ENCODE data around the gene TSC22D3.

Gene TSC22D3

GRCh38 chrX:107721966-107722707 lies 53.5 kb downstream of the TSC22D3 start:
- Histone ChIP-seq H3K27me3 (ENCODE audit: insufficient read depth, low read length, poor library complexity) (no peaks in the 10 kb centered on the region), H3K9me3 (ENCODE audit: insufficient read depth, low read length, severe bottlenecking) (no peaks in the 10 kb centered on the region), H4K20me1 (ENCODE audit: insufficient read depth, low read length) (0 out of 2 replicates have a peak, but pooled peaks cover 4% of the 10 kb centered on the region), H3K4me3 (ENCODE audit: low read depth in 1 of 2, low read length in 2 of 2) (no peak overlapping the region), H3K36me3 (ENCODE audit: insufficient read depth, low read length) (no peaks in the 10 kb centered on the region), H2AFZ (ENCODE audit: low read depth, low read length) (no peak overlapping the region), H3K4me1 (ENCODE audit: insufficient read depth, low read length) (peaks cover 13% of the 10 kb centered on the region), H3K79me2 (ENCODE audit: insufficient read depth, low read length) (no peaks in the 10 kb centered on the region), H3K9ac (ENCODE audit: low read depth, low read length) (no peak overlapping the region), H3K27ac (ENCODE audit: low read length) (no peak overlapping the region), H3K4me2 (ENCODE audit: insufficient read depth, low read length) (no peak overlapping the region)
- TF ChIP-seq EZH2 (IDR thresholded peaks at IDR 0.05; ENCODE audit: borderline replicate concordance, low read depth, low read length, severe bottlenecking) (no peak), CTCF (IDR thresholded peaks at IDR 0.05; ENCODE audit: borderline replicate concordance, extremely low read depth, low read length, poor library complexity, severe bottlenecking) (no peak)
- no peak for ATAC-seq (ENCODE audit: insufficient read depth, low read depth)
- no peak for DNase-seq

GRCh38 chrX:107721318-107721717 lies 54.3 kb downstream of the TSC22D3 start:
- Histone ChIP-seq H3K79me2 (ENCODE audit: insufficient read depth, low read length) (no peaks in the 10 kb centered on the region), H3K9me3 (ENCODE audit: insufficient read depth, low read length, severe bottlenecking) (no peaks in the 10 kb centered on the region), H3K4me1 (ENCODE audit: insufficient read depth, low read length) (peaks cover 20% of the 10 kb centered on the region), H3K9ac (ENCODE audit: low read depth, low read length) (no peak overlapping the region), H3K27ac (ENCODE audit: low read length) (no peak overlapping the region), H3K4me3 (ENCODE audit: low read depth in 1 of 2, low read length in 2 of 2) (no peak overlapping the region), H4K20me1 (ENCODE audit: insufficient read depth, low read length) (0 out of 2 replicates have a peak, but pooled peaks cover 4% of the 10 kb centered on the region), H3K27me3 (ENCODE audit: insufficient read depth, low read length, poor library complexity) (no peaks in the 10 kb centered on the region), H2AFZ (ENCODE audit: low read depth, low read length) (no peak overlapping the region), H3K4me2 (ENCODE audit: insufficient read depth, low read length) (no peak overlapping the region), H3K36me3 (ENCODE audit: insufficient read depth, low read length) (no peaks in the 10 kb centered on the region)
- DNase-seq (no peak), ATAC-seq (ENCODE audit: insufficient read depth, low read depth) (no peak)
- no peak for TF ChIP-seq EZH2 (IDR thresholded peaks at IDR 0.05; ENCODE audit: borderline replicate concordance, low read depth, low read length, severe bottlenecking)
- no peak for TF ChIP-seq CTCF (IDR thresholded peaks at IDR 0.05; ENCODE audit: borderline replicate concordance, extremely low read depth, low read length, poor library complexity, severe bottlenecking)

DNA sequence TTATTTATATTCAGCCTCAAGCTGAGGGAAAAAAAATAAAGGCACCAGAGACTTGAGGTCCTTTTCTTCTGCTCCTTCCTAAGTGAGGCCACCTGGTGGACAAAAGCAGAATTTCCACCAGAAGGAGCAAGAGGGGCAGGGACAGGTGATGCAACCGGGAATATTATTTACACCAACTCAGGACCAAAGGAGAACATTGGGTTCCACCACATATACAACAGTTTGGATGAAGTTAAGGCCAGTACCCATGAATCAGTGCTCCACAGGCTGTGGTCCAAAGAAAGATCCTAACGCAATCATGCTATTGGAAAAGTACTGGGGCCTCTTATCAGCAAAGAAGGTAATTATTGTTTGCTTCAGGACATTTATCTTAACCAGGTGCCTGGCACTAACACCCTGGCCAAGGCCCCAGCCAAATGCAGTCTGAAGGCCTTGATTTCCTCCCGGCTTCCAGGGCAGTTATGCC lies 57.4 kb downstream of the TSC22D3 start:
- Histone ChIP-seq H3K4me2 (ENCODE audit: insufficient read depth, low read length) (no peak overlapping the region), H3K27ac (ENCODE audit: low read length) (no peak overlapping the region), H4K20me1 (ENCODE audit: insufficient read depth, low read length) (0 out of 2 replicates have a peak, but pooled peaks cover 4% of the 10 kb centered on the region), H3K79me2 (ENCODE audit: insufficient read depth, low read length) (no peaks in the 10 kb centered on the region), H3K4me1 (ENCODE audit: insufficient read depth, low read length) (peaks cover 23% of the 10 kb centered on the region), H3K9ac (ENCODE audit: low read depth, low read length) (no peak overlapping the region), H3K36me3 (ENCODE audit: insufficient read depth, low read length) (no peaks in the 10 kb centered on the region), H2AFZ (ENCODE audit: low read depth, low read length) (no peak overlapping the region), H3K27me3 (ENCODE audit: insufficient read depth, low read length, poor library complexity) (no peaks in the 10 kb centered on the region), H3K9me3 (ENCODE audit: insufficient read depth, low read length, severe bottlenecking) (no peaks in the 10 kb centered on the region), H3K4me3 (ENCODE audit: low read depth in 1 of 2, low read length in 2 of 2) (no peak overlapping the region)
- TF ChIP-seq EZH2 (IDR thresholded peaks at IDR 0.05; ENCODE audit: borderline replicate concordance, low read depth, low read length, severe bottlenecking): no peak
- peak; percentile 75 for TF ChIP-seq CTCF (IDR thresholded peaks at IDR 0.05; ENCODE audit: borderline replicate concordance, extremely low read depth, low read length, poor library complexity, severe bottlenecking)
- DNase-seq: peak; percentile 71
- peak; percentile 36; the same call in 2 of the 3 replicates for ATAC-seq (ENCODE audit: insufficient read depth, low read depth)
